ENCODE results near the gene CUX1. TPM values are rescaled to one million over a fixed set of nuclear protein-coding genes. Genes with fewer than 3 reads are reported as not detected.

The CUX1 gene
- total RNA-seq, 1 donor from 2014 or later, result 56.5 TPM

DNA sequence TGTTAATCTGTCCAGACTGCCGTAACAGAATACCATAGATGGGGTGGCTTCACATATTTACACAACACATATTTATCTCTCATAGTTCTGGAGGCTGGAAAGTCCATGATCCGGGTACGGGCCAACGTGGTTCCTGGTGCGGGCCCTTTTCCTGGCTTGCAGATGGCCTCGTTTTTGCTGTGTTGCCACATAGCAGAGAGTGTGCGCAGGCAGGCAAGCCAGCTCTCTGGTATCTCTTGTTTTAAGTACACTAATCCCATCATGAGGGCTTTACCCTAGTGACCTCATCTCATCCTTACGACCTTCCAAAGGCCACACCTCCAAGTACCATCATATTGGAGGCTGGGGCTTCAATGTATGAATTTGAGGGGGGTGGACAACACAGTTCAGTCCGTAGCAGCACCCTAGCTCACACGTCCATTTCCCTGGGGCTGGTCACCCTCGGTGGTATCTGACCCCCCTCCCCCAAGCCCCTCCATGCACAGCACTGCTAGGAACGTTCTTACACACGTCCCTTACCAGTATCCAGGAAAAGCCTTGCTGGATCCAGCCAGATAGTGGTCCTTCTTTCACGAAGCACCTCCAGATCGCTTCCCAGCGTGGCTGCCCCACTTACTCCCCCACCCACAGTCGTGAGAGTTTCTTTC is 21.5 kb downstream of the CUX1 start:
- Mint-ChIP-seq H3K36me3 (ENCODE audit: unreplicated experiment) (no peaks in the 10 kb centered on the region), H3K4me3 (ENCODE audit: unreplicated experiment) (no peak overlapping the region), H3K27me3 (ENCODE audit: unreplicated experiment) (no peaks in the 10 kb centered on the region), H3K27ac (ENCODE audit: unreplicated experiment) (no peak overlapping the region), H3K9me3 (ENCODE audit: unreplicated experiment) (peaks cover 4% of the 10 kb centered on the region), H3K4me1 (ENCODE audit: low read depth, unreplicated experiment) (peaks cover 10% of the 10 kb centered on the region)
- peak; percentile 29 for DNase-seq
- TF ChIP-seq, protein P1, sequence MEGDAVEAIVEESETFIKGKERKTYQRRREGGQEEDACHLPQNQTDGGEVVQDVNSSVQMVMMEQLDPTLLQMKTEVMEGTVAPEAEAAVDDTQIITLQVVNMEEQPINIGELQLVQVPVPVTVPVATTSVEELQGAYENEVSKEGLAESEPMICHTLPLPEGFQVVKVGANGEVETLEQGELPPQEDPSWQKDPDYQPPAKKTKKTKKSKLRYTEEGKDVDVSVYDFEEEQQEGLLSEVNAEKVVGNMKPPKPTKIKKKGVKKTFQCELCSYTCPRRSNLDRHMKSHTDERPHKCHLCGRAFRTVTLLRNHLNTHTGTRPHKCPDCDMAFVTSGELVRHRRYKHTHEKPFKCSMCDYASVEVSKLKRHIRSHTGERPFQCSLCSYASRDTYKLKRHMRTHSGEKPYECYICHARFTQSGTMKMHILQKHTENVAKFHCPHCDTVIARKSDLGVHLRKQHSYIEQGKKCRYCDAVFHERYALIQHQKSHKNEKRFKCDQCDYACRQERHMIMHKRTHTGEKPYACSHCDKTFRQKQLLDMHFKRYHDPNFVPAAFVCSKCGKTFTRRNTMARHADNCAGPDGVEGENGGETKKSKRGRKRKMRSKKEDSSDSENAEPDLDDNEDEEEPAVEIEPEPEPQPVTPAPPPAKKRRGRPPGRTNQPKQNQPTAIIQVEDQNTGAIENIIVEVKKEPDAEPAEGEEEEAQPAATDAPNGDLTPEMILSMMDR (IDR thresholded peaks at IDR 0.05; ENCODE audit: partially characterized antibody, unreplicated experiment), result no peak

DNA sequence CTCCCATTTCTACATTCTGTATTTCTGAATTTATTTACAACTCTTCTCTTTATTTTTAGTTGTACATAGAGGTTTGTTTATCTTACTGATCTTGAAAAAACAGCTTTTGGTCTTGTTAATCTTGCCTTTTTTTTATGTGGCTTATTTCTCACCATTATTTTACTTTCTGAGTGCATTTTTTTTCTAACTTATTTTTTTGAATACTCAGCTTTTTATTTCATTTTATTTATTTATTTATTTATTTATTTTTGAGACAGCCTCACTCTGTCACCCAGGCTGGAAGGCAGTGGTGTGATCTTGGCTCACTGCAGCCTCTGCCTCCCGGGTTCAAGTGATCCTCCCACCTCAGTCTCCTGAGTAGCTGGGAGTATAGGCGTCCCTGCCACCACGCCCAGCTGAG is 23.9 kb downstream of the CUX1 start:
- Mint-ChIP-seq H3K4me1 (ENCODE audit: low read depth, unreplicated experiment) (peaks cover 10% of the 10 kb centered on the region), H3K36me3 (ENCODE audit: unreplicated experiment) (peaks cover 6% of the 10 kb centered on the region), H3K4me3 (ENCODE audit: unreplicated experiment) (no peak overlapping the region), H3K27ac (ENCODE audit: unreplicated experiment) (no peak overlapping the region), H3K27me3 (ENCODE audit: unreplicated experiment) (no peaks in the 10 kb centered on the region), H3K9me3 (ENCODE audit: unreplicated experiment) (peaks cover 4% of the 10 kb centered on the region)
- no peak for DNase-seq
- TF ChIP-seq, protein P1 (IDR thresholded peaks at IDR 0.05; ENCODE audit: partially characterized antibody, unreplicated experiment), result no peak

DNA sequence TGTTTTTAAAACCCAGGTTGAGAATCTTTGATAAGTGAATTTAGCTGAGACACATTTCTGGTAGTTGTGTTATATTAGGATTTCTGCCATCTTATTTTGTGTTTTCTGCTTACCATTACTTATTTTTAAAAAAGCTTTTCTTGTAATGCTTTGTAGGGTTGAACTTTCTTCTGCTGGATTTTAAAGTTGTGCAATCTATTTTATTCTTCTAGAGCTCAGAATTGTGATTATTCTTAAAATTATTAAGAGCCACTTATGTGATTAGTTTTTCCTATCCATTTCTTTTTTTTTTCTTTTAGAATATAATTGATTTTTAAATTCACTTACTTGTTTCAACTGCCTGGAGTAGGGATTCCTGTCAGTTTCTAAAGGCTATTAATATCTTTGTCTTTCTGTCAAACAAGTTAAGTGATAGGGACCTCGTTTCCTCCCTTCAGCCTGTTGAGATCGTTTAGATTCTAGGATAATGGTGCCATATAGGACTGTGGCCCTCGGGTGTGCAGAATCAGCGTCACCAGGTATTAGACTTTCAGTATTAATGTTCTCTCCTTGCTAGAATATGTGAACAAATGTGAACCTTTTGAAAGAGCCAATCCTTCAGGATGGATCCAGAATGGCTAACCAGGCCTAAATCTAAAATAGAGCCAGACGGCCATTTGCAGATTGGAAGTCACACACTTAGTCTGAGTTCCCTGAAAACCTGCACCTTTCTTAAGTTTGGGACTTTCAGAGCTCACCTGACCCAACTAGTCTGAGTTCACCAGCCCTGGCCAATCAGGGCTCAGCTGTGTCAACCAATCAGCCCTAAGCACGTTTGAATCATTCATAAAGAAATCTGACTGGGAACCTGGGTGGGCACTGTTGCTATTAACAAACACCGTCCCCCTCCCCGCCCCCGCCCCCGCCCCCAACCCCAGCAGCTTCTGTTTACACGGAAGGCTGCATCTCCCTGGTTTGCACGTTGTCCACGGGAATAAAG is 26.2 kb downstream of the CUX1 start:
- peaks cover 7% of the 10 kb centered on the region for H3K9me3 Mint-ChIP-seq (ENCODE audit: unreplicated experiment)
- no peak overlapping the region for H3K27ac Mint-ChIP-seq (ENCODE audit: unreplicated experiment)
- peaks cover 12% of the 10 kb centered on the region for H3K36me3 Mint-ChIP-seq (ENCODE audit: unreplicated experiment)
- DNase-seq, result no peak
- TF ChIP-seq, protein P1 (IDR thresholded peaks at IDR 0.05; ENCODE audit: partially characterized antibody, unreplicated experiment), result no peak
- no peak overlapping the region for H3K4me3 Mint-ChIP-seq (ENCODE audit: unreplicated experiment)
- no peaks in the 10 kb centered on the region for H3K27me3 Mint-ChIP-seq (ENCODE audit: unreplicated experiment)
- H3K4me1 Mint-ChIP-seq (ENCODE audit: low read depth, unreplicated experiment), result peaks cover 8% of the 10 kb centered on the region

DNA sequence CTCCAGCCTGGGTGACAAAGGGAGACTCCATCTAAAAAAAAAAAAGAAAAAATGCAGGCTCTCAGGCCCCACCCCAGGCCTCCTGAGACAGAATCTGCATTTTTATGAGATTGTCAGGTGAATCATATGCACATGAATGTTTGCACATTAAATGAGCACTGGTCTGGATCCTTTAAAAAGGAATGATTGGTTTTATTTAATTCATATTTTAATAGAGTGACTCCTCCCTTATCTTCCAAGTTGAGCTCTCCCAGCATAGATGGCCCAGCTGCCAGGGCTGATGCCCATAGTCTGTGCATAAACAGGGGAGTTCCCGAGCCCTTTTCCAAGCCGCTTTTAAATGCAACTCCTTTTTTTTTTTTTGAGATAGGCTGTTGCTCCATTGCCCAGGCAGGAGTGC is 28.5 kb downstream of the CUX1 start:
- no peak for DNase-seq
- TF ChIP-seq, protein P1 (IDR thresholded peaks at IDR 0.05; ENCODE audit: partially characterized antibody, unreplicated experiment), result no peak

More for the DNA sequence above, 28.5 kb downstream of the CUX1 start:
- Mint-ChIP-seq H3K36me3 (ENCODE audit: unreplicated experiment) (peaks cover 22% of the 10 kb centered on the region), H3K4me3 (ENCODE audit: unreplicated experiment) (no peak overlapping the region), H3K27me3 (ENCODE audit: unreplicated experiment) (no peaks in the 10 kb centered on the region), H3K9me3 (ENCODE audit: unreplicated experiment) (peaks cover 11% of the 10 kb centered on the region), H3K27ac (ENCODE audit: unreplicated experiment) (no peak overlapping the region), H3K4me1 (ENCODE audit: low read depth, unreplicated experiment) (no peaks in the 10 kb centered on the region)
